HepG2 (cell line): ENCODE measurements around the gene SLC15A3. TPM values are rescaled to one million over a fixed set of nuclear protein-coding genes. Genes with fewer than 3 reads are reported as not detected.

Experiments used
- JUNB ChIP-seq: sonication (generic); formaldehyde crosslinking; IDR thresholded peaks from 2 replicates; pipeline ENCODE4 v1.8.0; 2022; ENCODE audit warnings: missing genetic modification reagents, mild to moderate bottlenecking, borderline replicate concordance
- NFE2L1 ChIP-seq: sonication (generic); formaldehyde crosslinking; IDR thresholded peaks from 2 replicates; pipeline ENCODE4 v1.4.0; 2020; ENCODE audit warnings: missing genetic modification reagents, mild to moderate bottlenecking, borderline replicate concordance
- NR2C2 ChIP-seq: sonication (generic); formaldehyde crosslinking; IDR thresholded peaks from 2 replicates; pipeline ENCODE4 v1.4.0; 2020; ENCODE audit warnings: missing genetic modification reagents, mild to moderate bottlenecking, moderate library complexity, borderline replicate concordance
- SMC3 ChIP-seq: IDR thresholded peaks from 2 replicates; pipeline ENCODE4 v1.6.1; 2011; ENCODE audit warnings: low read length, improper control_type of control experiment
- SNRNP70 ChIP-seq: fragments of 200-400 bp; formaldehyde crosslinking; IDR thresholded peaks from 2 replicates; pipeline ENCODE4 v1.6.1; 2017; ENCODE audit warnings: mild to moderate bottlenecking, low read depth, low read length, moderate library complexity
- TCF7L2 ChIP-seq: IDR thresholded peaks from 2 replicates; pipeline ENCODE4 v1.6.1; 2011; ENCODE audit warnings: mild to moderate bottlenecking, low read depth, low read length, moderate library complexity
- ZNF224 ChIP-seq: sonication (generic); formaldehyde crosslinking; IDR thresholded peaks from 2 replicates; pipeline ENCODE4 v1.5.0; 2020; ENCODE audit warnings: mild to moderate bottlenecking, missing genetic modification reagents
- ZNF274 ChIP-seq: sonication (generic); formaldehyde crosslinking; IDR thresholded peaks from 2 replicates; pipeline ENCODE4 v1.5.1; 2020; ENCODE audit warnings: mild to moderate bottlenecking, missing genetic modification reagents
- ZNF350 ChIP-seq: sonication (generic); formaldehyde crosslinking; IDR thresholded peaks from 2 replicates; pipeline ENCODE4 v1.4.0; 2020; ENCODE audit warnings: mild to moderate bottlenecking, low read depth, missing genetic modification reagents, borderline replicate concordance
- ZNF737 ChIP-seq: sonication (generic); formaldehyde crosslinking; IDR thresholded peaks from 2 replicates; pipeline ENCODE4 v1.5.0; 2020; ENCODE audit warnings: missing genetic modification reagents, mild to moderate bottlenecking, borderline replicate concordance
- polyA plus RNA-seq, 8 experiments: library from polyadenylated mRNA; depleted of rRNA in 3 of 8; stranded (reverse) in 7 of 8; unstranded in 1 of 8; fragments of >200 nt; fragmentation: Illumina TruSeq in 4 of 8; extraction: Trizol in 4 of 8; gene quantifications; 2 replicates each; pipeline versions ENCODE4 v1.2.1 to v1.2.3, GENCODE V29; 2011 to 2016; ENCODE audit warnings: low read depth in 4 of 8, missing spikeins in 1 of 8, mixed read lengths in 1 of 8; ENCODE audit not compliant: insufficient read depth in 1 of 8
- total RNA-seq, 5 experiments: library from RNA; depleted of rRNA; stranded (reverse); fragments of >200 nt; fragmentation: Illumina TruSeq; extraction: Trizol; gene quantifications; 2 replicates each; pipeline ENCODE4 v1.2.3, GENCODE V29; 2016; ENCODE audit warnings: low read depth in 1 of 5
- TF ChIP-seq, protein P1 (sequence below), 2 experiments: sonication (generic) in 1 of 2; formaldehyde crosslinking in 1 of 2; IDR thresholded peaks; 2 replicates each; pipeline versions ENCODE4 v1.6.1 to v1.9.0; 2014 to 2022; ENCODE audit warnings: antibody characterized with exemption in 1 of 2, borderline replicate concordance in 1 of 2, inconsistent platforms in 1 of 2, low read depth in 1 of 2, missing genetic modification reagents in 1 of 2
- TF ChIP-seq, protein P2 (sequence below): sonication (generic); formaldehyde crosslinking; IDR thresholded peaks from 2 replicates; pipeline ENCODE4 v1.4.0; 2020; ENCODE audit warnings: missing genetic modification reagents
- TF ChIP-seq, protein P3 (sequence below): IDR thresholded peaks from 2 replicates; pipeline ENCODE4 v1.6.1; 2016; ENCODE audit warnings: low read depth, missing genetic modification reagents, missing compliant biosample characterization
- TF ChIP-seq, protein P4 (sequence below): IDR thresholded peaks from 2 replicates; pipeline ENCODE4 v1.6.1; 2016

SLC15A3 gene
- total and polyA plus RNA-seq, 2 of the 13 experiments (the other 11 are each of a cell fraction or from before 2014, with no cell fraction given) = 0.45 to 0.77 TPM

DNA sequence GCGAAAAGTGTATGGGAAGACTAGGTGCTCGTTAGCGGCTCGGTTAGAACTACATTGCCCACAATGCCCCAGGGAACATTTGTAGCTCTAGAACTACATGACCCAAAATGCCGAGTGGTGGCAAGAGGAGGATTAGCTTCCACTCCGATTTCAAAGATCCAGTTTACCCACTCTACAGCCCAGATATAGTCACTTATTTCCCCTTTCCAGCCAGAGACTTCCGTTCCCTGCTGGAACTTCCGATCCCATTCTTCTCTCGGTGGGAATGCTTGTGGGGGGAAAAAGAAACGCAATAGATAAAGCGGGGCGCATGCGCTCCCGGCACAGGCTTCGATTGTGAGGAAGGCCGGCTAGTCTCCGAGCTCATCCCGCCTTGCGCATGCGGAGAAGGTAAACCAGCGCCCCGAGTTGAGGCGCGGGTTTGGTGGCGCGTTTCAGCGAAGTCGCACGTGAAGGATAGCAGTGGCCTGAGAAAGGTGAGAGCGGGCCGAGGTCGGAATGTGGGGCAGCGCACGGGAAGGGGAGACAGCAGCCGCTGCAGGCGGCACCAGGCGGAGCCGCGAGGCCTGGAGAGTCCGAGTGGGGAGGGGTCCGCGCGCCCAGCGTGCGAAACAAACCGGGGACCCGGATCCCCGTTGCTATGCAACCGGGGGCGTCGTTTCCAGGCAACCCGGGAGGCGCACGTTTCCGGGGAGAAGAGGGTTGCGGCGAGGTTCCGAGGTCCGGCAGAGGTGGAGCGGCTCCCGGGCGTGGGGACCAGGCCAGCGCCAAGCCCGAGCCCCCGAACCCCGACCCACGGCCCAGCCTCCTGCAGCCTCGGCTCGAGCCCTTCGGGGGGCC is 38.0 kb downstream of the SLC15A3 start, which contains the start of gene TMEM109 (continued):
- TF ChIP-seq, protein P1, sequence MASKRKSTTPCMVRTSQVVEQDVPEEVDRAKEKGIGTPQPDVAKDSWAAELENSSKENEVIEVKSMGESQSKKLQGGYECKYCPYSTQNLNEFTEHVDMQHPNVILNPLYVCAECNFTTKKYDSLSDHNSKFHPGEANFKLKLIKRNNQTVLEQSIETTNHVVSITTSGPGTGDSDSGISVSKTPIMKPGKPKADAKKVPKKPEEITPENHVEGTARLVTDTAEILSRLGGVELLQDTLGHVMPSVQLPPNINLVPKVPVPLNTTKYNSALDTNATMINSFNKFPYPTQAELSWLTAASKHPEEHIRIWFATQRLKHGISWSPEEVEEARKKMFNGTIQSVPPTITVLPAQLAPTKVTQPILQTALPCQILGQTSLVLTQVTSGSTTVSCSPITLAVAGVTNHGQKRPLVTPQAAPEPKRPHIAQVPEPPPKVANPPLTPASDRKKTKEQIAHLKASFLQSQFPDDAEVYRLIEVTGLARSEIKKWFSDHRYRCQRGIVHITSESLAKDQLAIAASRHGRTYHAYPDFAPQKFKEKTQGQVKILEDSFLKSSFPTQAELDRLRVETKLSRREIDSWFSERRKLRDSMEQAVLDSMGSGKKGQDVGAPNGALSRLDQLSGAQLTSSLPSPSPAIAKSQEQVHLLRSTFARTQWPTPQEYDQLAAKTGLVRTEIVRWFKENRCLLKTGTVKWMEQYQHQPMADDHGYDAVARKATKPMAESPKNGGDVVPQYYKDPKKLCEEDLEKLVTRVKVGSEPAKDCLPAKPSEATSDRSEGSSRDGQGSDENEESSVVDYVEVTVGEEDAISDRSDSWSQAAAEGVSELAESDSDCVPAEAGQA (IDR thresholded peaks at IDR 0.05; ENCODE audit: low read depth) = no peak
- TF ChIP-seq, protein P1 (CRISPR knock-in tag; IDR thresholded peaks at IDR 0.05; ENCODE audit: borderline replicate concordance) = 0 out of 2 replicates have a peak, but pooled peaks have one; percentile 65
- no peak for TF ChIP-seq SNRNP70
- no peak for TF ChIP-seq ZNF350
- no peak for TF ChIP-seq TCF7L2
- TF ChIP-seq JUNB (CRISPR knock-in tag) = no peak
- TF ChIP-seq, protein P2, sequence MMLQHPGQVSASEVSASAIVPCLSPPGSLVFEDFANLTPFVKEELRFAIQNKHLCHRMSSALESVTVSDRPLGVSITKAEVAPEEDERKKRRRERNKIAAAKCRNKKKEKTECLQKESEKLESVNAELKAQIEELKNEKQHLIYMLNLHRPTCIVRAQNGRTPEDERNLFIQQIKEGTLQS (CRISPR knock-in tag) = no peak
- no peak for TF ChIP-seq ZNF737 (CRISPR knock-in tag)
- TF ChIP-seq, protein P3, sequence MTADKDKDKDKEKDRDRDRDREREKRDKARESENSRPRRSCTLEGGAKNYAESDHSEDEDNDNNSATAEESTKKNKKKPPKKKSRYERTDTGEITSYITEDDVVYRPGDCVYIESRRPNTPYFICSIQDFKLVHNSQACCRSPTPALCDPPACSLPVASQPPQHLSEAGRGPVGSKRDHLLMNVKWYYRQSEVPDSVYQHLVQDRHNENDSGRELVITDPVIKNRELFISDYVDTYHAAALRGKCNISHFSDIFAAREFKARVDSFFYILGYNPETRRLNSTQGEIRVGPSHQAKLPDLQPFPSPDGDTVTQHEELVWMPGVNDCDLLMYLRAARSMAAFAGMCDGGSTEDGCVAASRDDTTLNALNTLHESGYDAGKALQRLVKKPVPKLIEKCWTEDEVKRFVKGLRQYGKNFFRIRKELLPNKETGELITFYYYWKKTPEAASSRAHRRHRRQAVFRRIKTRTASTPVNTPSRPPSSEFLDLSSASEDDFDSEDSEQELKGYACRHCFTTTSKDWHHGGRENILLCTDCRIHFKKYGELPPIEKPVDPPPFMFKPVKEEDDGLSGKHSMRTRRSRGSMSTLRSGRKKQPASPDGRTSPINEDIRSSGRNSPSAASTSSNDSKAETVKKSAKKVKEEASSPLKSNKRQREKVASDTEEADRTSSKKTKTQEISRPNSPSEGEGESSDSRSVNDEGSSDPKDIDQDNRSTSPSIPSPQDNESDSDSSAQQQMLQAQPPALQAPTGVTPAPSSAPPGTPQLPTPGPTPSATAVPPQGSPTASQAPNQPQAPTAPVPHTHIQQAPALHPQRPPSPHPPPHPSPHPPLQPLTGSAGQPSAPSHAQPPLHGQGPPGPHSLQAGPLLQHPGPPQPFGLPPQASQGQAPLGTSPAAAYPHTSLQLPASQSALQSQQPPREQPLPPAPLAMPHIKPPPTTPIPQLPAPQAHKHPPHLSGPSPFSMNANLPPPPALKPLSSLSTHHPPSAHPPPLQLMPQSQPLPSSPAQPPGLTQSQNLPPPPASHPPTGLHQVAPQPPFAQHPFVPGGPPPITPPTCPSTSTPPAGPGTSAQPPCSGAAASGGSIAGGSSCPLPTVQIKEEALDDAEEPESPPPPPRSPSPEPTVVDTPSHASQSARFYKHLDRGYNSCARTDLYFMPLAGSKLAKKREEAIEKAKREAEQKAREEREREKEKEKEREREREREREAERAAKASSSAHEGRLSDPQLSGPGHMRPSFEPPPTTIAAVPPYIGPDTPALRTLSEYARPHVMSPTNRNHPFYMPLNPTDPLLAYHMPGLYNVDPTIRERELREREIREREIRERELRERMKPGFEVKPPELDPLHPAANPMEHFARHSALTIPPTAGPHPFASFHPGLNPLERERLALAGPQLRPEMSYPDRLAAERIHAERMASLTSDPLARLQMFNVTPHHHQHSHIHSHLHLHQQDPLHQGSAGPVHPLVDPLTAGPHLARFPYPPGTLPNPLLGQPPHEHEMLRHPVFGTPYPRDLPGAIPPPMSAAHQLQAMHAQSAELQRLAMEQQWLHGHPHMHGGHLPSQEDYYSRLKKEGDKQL (CRISPR knock-in tag) = no peak
- TF ChIP-seq, protein P4, sequence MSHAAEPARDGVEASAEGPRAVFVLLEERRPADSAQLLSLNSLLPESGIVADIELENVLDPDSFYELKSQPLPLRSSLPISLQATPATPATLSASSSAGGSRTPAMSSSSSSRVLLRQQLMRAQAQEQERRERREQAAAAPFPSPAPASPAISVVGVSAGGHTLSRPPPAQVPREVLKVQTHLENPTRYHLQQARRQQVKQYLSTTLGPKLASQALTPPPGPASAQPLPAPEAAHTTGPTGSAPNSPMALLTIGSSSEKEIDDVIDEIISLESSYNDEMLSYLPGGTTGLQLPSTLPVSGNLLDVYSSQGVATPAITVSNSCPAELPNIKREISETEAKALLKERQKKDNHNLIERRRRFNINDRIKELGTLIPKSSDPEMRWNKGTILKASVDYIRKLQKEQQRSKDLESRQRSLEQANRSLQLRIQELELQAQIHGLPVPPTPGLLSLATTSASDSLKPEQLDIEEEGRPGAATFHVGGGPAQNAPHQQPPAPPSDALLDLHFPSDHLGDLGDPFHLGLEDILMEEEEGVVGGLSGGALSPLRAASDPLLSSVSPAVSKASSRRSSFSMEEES (CRISPR knock-in tag) = no peak
- peak; percentile 90 for TF ChIP-seq ZNF274 (CRISPR knock-in tag)
- TF ChIP-seq ZNF224 (CRISPR knock-in tag) = 0 out of 2 replicates have a peak, but pooled peaks have one; percentile 35
- no peak for TF ChIP-seq SMC3
- 0 out of 2 replicates have a peak, but pooled peaks have one; percentile 17 for TF ChIP-seq NFE2L1 (CRISPR knock-in tag)
- TF ChIP-seq NR2C2 (CRISPR knock-in tag) = no peak; the same call in 1 of the 2 replicates
